ENCODE results near the gene GPS1.

The GPS1 gene

GRCh38 chr17:82045936-82046484 lies 5.7 kb upstream of the GPS1 start:
- DNase-seq (ENCODE audit: low read depth), result no peak

GRCh38 chr17:82046903-82047302 lies 4.8 kb upstream of the GPS1 start:
- no peak for DNase-seq (ENCODE audit: low read depth)

GRCh38 chr17:82047379-82047778 lies 4.3 kb upstream of the GPS1 start:
- no peak for DNase-seq (ENCODE audit: low read depth)

GRCh38 chr17:82047914-82048570 lies 3.7 kb upstream of the GPS1 start:
- DNase-seq (ENCODE audit: low read depth), result no peak

GRCh38 chr17:82048571-82048971 lies 3.1 kb upstream of the GPS1 start:
- DNase-seq (ENCODE audit: low read depth), result no peak

- DNase-seq (ENCODE audit: low read depth), result no peak
Measured at GRCh38 chr17:82049106-82049505, 2.6 kb upstream of the GPS1 start.

- DNase-seq (ENCODE audit: low read depth), result no peak
Measured at GRCh38 chr17:82049521-82049971, 2.2 kb upstream of the GPS1 start.

GRCh38 chr17:82050152-82050760 lies 1.4 kb upstream of the GPS1 start:
- DNase-seq (ENCODE audit: low read depth), result no peak

GRCh38 chr17:82050761-82051641 lies 697 bp upstream of the GPS1 start:
- no peak for DNase-seq (ENCODE audit: low read depth)

- DNase-seq (ENCODE audit: low read depth), result no peak
Measured at GRCh38 chr17:82052638-82053059, 951 bp downstream of the GPS1 start.

- no peak for DNase-seq (ENCODE audit: low read depth)
Measured at GRCh38 chr17:82053130-82053529, 1.4 kb downstream of the GPS1 start.

GRCh38 chr17:82053556-82054263 lies 2.0 kb downstream of the GPS1 start:
- DNase-seq (ENCODE audit: low read depth), result no peak

GRCh38 chr17:82054351-82055022 lies 2.8 kb downstream of the GPS1 start:
- DNase-seq (ENCODE audit: low read depth), result no peak

- no peak for DNase-seq (ENCODE audit: low read depth)
Measured at GRCh38 chr17:82055023-82055964, 3.6 kb downstream of the GPS1 start.

GRCh38 chr17:82055965-82056728 lies 4.4 kb downstream of the GPS1 start:
- DNase-seq (ENCODE audit: low read depth), result no peak

- DNase-seq (ENCODE audit: low read depth), result no peak
Measured at GRCh38 chr17:82056729-82057621, 5.3 kb downstream of the GPS1 start.

- no peak for DNase-seq (ENCODE audit: low read depth)
Measured at GRCh38 chr17:82058230-82058854, 6.6 kb downstream of the GPS1 start.

- no peak for DNase-seq (ENCODE audit: low read depth)
Measured at GRCh38 chr17:82058855-82059249, 7.2 kb downstream of the GPS1 start.
